C4-2B (cell line): ENCODE measurements around the gene ACKR2.
A peak's percentile ranks its signal among the peaks of the same experiment; 100 is the strongest.

Experiments
- H3K27ac ChIP-seq: fragments of 450-650 bp; 2 replicates; pipeline ENCODE4 v1.5.1; 2017
- ZFX ChIP-seq: fragments of 450-650 bp; IDR thresholded peaks from 2 replicates; pipeline ENCODE4 v1.6.1; 2017
- TF ChIP-seq, protein P1 (sequence below): fragments of 450-650 bp; conservative IDR thresholded peaks from 2 replicates; pipeline ENCODE4 v1.5.1; 2017; ENCODE audit warnings: mild to moderate bottlenecking

Gene ACKR2

DNA sequence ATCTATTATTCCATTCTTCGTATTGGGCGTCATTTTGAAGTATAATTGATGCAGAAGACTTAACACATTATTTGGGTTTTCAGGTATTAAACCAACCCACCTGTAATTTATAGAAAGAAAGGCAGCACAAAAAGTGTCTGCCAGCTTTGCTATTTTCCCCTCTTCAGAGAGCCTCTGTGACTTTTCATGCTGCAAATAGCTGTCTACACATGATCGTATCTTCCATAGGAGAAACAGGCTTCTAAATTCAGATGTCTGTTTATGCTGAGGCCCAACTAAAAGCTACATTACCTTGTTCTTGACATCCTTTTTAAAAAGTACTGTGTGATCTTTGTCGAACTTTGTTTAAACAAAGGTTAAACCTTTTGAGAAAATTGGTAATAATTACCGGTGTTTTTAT lies 5.0 kb downstream of the ACKR2 start:
- H3K27ac ChIP-seq = no peak overlapping the region
- TF ChIP-seq ZFX = no peak
- TF ChIP-seq, protein P1, sequence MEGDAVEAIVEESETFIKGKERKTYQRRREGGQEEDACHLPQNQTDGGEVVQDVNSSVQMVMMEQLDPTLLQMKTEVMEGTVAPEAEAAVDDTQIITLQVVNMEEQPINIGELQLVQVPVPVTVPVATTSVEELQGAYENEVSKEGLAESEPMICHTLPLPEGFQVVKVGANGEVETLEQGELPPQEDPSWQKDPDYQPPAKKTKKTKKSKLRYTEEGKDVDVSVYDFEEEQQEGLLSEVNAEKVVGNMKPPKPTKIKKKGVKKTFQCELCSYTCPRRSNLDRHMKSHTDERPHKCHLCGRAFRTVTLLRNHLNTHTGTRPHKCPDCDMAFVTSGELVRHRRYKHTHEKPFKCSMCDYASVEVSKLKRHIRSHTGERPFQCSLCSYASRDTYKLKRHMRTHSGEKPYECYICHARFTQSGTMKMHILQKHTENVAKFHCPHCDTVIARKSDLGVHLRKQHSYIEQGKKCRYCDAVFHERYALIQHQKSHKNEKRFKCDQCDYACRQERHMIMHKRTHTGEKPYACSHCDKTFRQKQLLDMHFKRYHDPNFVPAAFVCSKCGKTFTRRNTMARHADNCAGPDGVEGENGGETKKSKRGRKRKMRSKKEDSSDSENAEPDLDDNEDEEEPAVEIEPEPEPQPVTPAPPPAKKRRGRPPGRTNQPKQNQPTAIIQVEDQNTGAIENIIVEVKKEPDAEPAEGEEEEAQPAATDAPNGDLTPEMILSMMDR = no peak

DNA sequence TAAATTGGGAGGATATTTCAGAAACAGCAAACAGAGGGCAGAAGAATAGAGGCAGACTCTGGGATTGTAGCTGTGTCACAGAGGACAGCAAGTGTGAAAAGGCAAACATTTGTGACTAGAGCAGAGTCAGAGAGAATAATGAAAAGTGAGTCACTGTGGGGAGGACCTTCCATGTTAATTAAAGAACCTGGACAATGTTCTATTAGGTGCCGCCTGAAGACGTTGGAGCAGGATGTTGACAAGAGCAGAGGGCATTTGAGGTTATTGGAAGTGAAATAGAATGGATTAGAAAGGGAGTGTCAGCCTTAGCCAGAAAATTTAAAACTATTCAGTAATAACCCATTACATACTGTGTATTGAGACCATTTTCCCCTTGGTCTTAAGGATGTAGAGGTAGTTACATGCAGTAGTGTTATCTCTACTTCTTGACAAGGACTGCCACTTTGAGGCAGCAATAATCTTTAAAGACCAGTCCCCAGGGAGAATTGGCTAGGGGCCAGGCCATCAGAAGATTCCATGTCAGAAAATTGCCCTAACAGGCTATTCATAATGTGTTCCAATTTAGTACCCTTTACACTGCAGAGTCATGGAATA lies 5.8 kb downstream of the ACKR2 start:
- TF ChIP-seq ZFX = no peak
- TF ChIP-seq, protein P1 = no peak
- no peak overlapping the region for H3K27ac ChIP-seq

DNA sequence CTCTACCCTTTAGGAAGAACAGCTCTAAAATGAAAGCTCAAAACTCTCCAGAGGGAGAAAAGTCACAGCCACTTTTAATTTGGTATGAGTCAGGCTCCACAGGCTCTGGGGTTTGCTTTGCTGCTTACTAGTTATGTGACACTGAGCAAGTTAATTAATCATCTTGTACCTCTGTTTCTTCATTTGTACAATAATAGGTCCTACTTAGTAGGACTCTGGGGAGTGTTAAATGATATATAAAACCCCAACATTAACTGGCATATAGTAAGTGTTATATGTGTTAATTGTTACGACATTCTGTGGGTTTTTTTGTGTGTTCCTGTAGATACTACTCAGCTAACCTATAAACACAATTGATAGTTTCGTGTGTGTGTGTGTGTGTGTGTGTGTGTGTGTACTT lies 6.6 kb downstream of the ACKR2 start:
- TF ChIP-seq, protein P1 = no peak
- no peak for TF ChIP-seq ZFX
- H3K27ac ChIP-seq = no peak overlapping the region

DNA sequence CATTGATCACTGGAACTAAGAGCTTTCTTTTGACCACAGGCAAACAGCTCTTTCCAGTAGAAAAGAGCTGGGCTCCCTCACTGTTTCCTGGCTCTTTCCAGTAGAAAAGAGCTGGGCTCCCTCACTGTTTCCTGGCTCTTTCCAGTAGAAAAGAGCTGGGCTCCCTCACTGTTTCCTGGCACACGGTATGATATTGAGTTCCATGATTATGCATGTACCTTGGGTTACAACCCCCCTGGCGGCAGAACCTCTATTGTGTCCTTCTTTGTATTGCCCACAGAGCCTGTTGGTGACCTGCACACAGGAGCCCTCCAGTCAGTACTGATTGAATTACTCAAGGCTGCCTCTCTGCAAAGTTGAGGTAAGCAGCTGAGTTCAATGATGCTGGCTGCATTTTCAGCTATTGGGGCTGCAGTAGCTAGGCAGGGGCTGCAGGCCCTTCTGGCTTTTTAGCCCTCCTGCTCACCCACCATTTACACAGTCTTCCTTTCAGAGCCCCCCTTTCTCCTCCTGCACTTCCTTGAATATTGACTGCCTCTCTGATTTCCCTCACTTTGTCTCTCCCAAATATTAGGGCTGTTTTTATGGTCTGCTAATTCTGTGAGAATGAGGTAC lies 10.2 kb downstream of the ACKR2 start:
- TF ChIP-seq, protein P1 = no peak
- TF ChIP-seq ZFX = no peak
- H3K27ac ChIP-seq = peak overlapping the region; percentile 34

DNA sequence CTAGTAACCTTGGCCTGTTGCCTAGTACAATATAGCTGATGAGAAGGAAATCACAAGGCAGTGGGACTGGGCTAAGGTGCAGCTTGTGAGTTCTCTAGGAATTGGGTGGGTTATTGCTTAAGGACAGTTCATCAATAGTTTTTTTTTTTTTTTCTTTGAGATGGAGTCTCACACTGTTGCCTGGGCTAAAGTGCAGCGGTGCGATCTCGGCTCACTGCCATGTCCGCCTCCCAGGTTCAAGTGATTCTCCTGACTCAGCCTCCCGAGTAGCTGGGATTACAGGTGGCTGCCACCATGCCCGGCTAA lies 11.5 kb downstream of the ACKR2 start:
- TF ChIP-seq, protein P1 = no peak
- TF ChIP-seq ZFX = no peak
- peak overlapping the region; percentile 51 for H3K27ac ChIP-seq

DNA sequence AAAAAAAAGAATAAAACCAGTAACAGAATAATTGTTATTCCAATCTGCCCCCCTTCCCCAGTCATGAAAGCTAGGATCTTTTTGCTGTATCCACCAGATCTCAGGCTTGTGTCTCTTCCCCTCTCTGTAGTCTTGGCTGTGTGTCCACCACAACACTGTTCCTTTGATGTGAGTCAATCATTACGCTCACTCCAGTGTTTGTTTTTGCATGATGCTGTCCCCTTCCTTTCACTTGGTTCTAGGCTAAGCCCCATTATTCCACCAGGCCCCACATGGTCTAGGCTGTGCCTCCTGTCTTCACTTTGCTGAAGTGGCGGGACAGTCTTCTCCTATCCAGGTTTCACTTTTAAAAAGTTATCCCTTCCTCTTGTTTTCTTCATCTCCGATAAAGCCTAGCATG lies 13.6 kb downstream of the ACKR2 start:
- no peak overlapping the region for H3K27ac ChIP-seq
- no peak for TF ChIP-seq ZFX
- TF ChIP-seq, protein P1 = no peak

DNA sequence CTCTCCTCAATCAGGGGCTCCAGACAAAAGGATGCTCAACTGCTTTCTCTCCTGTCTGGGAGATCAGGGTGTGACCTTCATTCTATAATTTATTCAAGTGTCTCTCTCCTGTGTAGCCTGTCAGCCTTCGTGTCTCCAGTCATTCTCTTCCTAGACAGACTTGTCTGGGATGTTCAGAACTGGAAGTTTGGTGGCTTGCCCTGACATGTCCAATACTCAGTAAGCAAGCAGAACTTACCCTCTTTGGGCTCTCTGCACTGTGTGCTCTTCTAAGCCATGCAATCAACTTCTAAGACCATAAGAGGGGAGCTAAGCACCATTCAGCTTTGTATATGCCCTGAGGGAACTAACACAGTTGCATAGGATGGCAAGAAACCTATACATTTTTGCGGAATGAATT lies 14.1 kb downstream of the ACKR2 start:
- TF ChIP-seq, protein P1 = no peak
- TF ChIP-seq ZFX = no peak

More for the DNA sequence above, 14.1 kb downstream of the ACKR2 start:
- no peak overlapping the region for H3K27ac ChIP-seq
